Hematopoietic multipotent progenitor cell treated with erythropoietin and hydrocortisone succinate and interleukin-3 and kit ligand, for 17 days (in vitro differentiated cells): ENCODE results near the gene PATL2.
A peak's percentile ranks its signal among the peaks of the same experiment; 100 is the strongest.
"Not testable (repeated sequence)": the region's sequence is repeated elsewhere in the genome, so short reads cannot be mapped to it uniquely, and the experiment has no call there.

Source experiments
- DNase-seq: peaks from one replicate; pipeline ENCODE4 v3.0.0-alpha.2; 2015; ENCODE audit warnings: low spot score

PATL2 gene

GRCh38 chr15:44719293-44719999 lies 8.3 kb upstream of the PATL2 start:
- DNase-seq, result no peak

GRCh38 chr15:44718927-44719292 lies 7.8 kb upstream of the PATL2 start:
- no peak for DNase-seq

- no peak for DNase-seq
Observed at GRCh38 chr15:44718180-44718926, 7.2 kb upstream of the PATL2 start.

GRCh38 chr15:44716983-44717602 lies 6.0 kb upstream of the PATL2 start:
- DNase-seq, result no peak

- DNase-seq, result no peak
Observed at GRCh38 chr15:44715797-44716334, 4.7 kb upstream of the PATL2 start.

- peak; percentile 5 for DNase-seq
Observed at GRCh38 chr15:44715142-44715796, 4.1 kb upstream of the PATL2 start.

GRCh38 chr15:44713006-44713966 lies 2.2 kb upstream of the PATL2 start:
- peak; percentile 75 for DNase-seq

GRCh38 chr15:44712346-44713005 lies 1.4 kb upstream of the PATL2 start:
- peak; percentile 85 for DNase-seq

GRCh38 chr15:44711743-44712345 lies 721 bp upstream of the PATL2 start:
- DNase-seq, result no peak

GRCh38 chr15:44710236-44711095 lies 657 bp downstream of the PATL2 start:
- DNase-seq, result peak; percentile 68

GRCh38 chr15:44706946-44707636 lies 4.0 kb downstream of the PATL2 start:
- DNase-seq, result no peak

GRCh38 chr15:44706401-44706800 lies 4.7 kb downstream of the PATL2 start:
- no peak for DNase-seq

GRCh38 chr15:44705986-44706385 lies 5.1 kb downstream of the PATL2 start:
- no peak for DNase-seq

GRCh38 chr15:44700676-44701075 lies 10.4 kb downstream of the PATL2 start:
- not testable (repeated sequence) for DNase-seq

- DNase-seq, result no peak
Observed at GRCh38 chr15:44698641-44699040, 12.5 kb downstream of the PATL2 start.

GRCh38 chr15:44697014-44697413 lies 14.1 kb downstream of the PATL2 start:
- DNase-seq, result no peak

- DNase-seq, result no peak
Observed at GRCh38 chr15:44695294-44695693, 15.8 kb downstream of the PATL2 start.

GRCh38 chr15:44694416-44694815 lies 16.7 kb downstream of the PATL2 start:
- no peak for DNase-seq

- no peak for DNase-seq
Observed at GRCh38 chr15:44692659-44693058, 18.5 kb downstream of the PATL2 start.
